Caco-2 (cell line): ENCODE measurements around the gene CD99L2. TPM values are rescaled to one million over a fixed set of nuclear protein-coding genes. Genes with fewer than 3 reads are reported as not detected.

Experiments
- BruUV-seq: library from RNA; stranded (reverse); fragments of 400-500 nt; replicated peaks from 2 replicates; lab custom pipeline; 2021; lab: Mats Ljungman, UMichigan
- CTCF ChIA-PET: fragments of 300-600 bp; sonication (Branson Sonifier 250); formaldehyde crosslinking; loops from one replicate; lab custom pipeline; 2022; ENCODE audit warnings: antibody characterized with exemption; lab: Charles Lee
- POLR2A ChIA-PET: fragments of 300-600 bp; sonication (Branson Sonifier 250); formaldehyde crosslinking; loops from one replicate; lab custom pipeline; 2022; ENCODE audit warnings: antibody characterized with exemption; lab: Charles Lee
- DNase-seq, 2 experiments: peaks; one replicate each; pipeline versions ENCODE4 v3.0.0 to v3.0.0-alpha.2; 2020 to 2022
- H3K27me3 ChIP-seq: replicated peaks from 2 replicates; pipeline ENCODE4 v1.6.0; 2011; ENCODE audit warnings: low read length; ENCODE audit not compliant: control insufficient read depth, insufficient read depth
- H3K36me3 ChIP-seq: 2 replicates; pipeline ENCODE4 v1.5.1; 2011; ENCODE audit warnings: low read length; ENCODE audit not compliant: control insufficient read depth, insufficient read depth
- H3K4me1 ChIP-seq: fragments of 250-450 bp; sonication (Bioruptor Pico); 2 replicates; pipeline ENCODE4 v1.5.1; 2020; ENCODE audit warnings: mild to moderate bottlenecking
- H3K4me3 ChIP-seq: 2 replicates; pipeline ENCODE4 v1.5.1; 2011; ENCODE audit warnings: low read depth, mild to moderate bottlenecking, control low read depth, low read length
- H3K9me3 ChIP-seq: fragments of 250-450 bp; sonication (Bioruptor Pico); 2 replicates; pipeline ENCODE4 v1.5.1; 2020; ENCODE audit warnings: mild to moderate bottlenecking, moderate library complexity
- H3K27ac Mint-ChIP-seq: one replicate; pipeline ENCODE4 v1.8.0; 2022; ENCODE audit warnings: mixed read lengths; ENCODE audit not compliant: unreplicated experiment
- H3K27me3 Mint-ChIP-seq: one replicate; pipeline ENCODE4 v1.8.0; 2022; ENCODE audit warnings: mixed read lengths; ENCODE audit not compliant: insufficient read depth, unreplicated experiment
- H3K36me3 Mint-ChIP-seq: one replicate; pipeline ENCODE4 v1.8.0; 2022; ENCODE audit warnings: mild to moderate bottlenecking, mixed read lengths; ENCODE audit not compliant: insufficient read depth, unreplicated experiment
- H3K4me1 Mint-ChIP-seq: one replicate; pipeline ENCODE4 v1.8.0; 2022; ENCODE audit warnings: low read depth, mixed read lengths; ENCODE audit not compliant: unreplicated experiment
- H3K4me3 Mint-ChIP-seq: one replicate; pipeline ENCODE4 v1.8.0; 2022; ENCODE audit warnings: mild to moderate bottlenecking, moderate library complexity, mixed read lengths; ENCODE audit not compliant: unreplicated experiment
- H3K9me3 Mint-ChIP-seq: one replicate; pipeline ENCODE4 v1.8.0; 2022; ENCODE audit warnings: mixed read lengths; ENCODE audit not compliant: unreplicated experiment
- intact Hi-C: fragments of 100-400 bp; cut with micrococcal nuclease; formaldehyde crosslinking; loops from one replicate; pipeline ENCODE4 v1.10.0; 2022; ENCODE audit not compliant: unreplicated experiment
- total RNA-seq: library from RNA; stranded (reverse); gene quantifications from 2 replicates; pipeline ENCODE4 v1.2.3, GENCODE V29; 2022
- TF ChIP-seq, protein P1 (sequence below), 2 experiments: fragments of 200-600 bp in 1 of 2; IDR thresholded peaks; 1 replicate in 1 of 2; 2 replicates in 1 of 2; pipeline versions ENCODE4 v1.5.1 to v1.8.0; 2011 to 2022; ENCODE audit warnings: antibody characterized with exemption in 1 of 2, control low read depth in 1 of 2, inconsistent platforms in 1 of 2, low read depth in 1 of 2, low read length in 1 of 2, mild to moderate bottlenecking in 1 of 2, moderate library complexity in 1 of 2; ENCODE audit not compliant: insufficient read depth in 1 of 2, severe bottlenecking in 1 of 2, unreplicated experiment in 1 of 2

The CD99L2 gene
- total RNA-seq, 1 experiment from 2014 or later, result 8.6 TPM

DNA sequence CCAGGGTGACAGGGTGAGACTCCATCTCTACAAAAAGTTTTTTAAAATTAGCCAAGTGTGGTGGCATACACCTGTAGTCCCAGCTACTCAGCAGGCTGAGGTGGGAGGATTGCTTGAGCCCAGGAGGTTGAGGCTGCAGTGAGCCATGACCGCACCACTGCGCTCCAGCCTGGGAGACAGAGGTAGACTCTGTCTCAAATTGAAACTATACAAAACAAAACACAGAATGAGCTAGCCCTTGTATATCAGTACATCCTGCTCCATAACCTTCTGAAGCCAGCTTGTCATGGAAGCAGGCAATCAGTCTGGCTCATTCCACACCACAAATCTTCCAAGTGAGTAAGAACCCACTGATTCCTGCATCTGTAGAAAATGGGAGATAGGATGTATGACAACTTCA lies 49.0 kb downstream of the CD99L2 start:
- DNase-seq, result no peak
- Histone ChIP-seq H3K9me3 (no peaks in the 10 kb centered on the region), H3K36me3 (no peaks in the 10 kb centered on the region), H3K4me3 (no peak overlapping the region), H3K27me3 (no peaks in the 10 kb centered on the region), H3K4me1 (no peaks in the 10 kb centered on the region)
- Mint-ChIP-seq H3K27ac (no peak overlapping the region), H3K9me3 (no peaks in the 10 kb centered on the region), H3K27me3 (no peaks in the 10 kb centered on the region), H3K4me1 (peaks cover 7% of the 10 kb centered on the region), H3K36me3 (no peaks in the 10 kb centered on the region), H3K4me3 (no peak overlapping the region)
- BruUV-seq, result no TSS peak
- CTCF ChIA-PET, result no interaction called here
- TF ChIP-seq, protein P1, sequence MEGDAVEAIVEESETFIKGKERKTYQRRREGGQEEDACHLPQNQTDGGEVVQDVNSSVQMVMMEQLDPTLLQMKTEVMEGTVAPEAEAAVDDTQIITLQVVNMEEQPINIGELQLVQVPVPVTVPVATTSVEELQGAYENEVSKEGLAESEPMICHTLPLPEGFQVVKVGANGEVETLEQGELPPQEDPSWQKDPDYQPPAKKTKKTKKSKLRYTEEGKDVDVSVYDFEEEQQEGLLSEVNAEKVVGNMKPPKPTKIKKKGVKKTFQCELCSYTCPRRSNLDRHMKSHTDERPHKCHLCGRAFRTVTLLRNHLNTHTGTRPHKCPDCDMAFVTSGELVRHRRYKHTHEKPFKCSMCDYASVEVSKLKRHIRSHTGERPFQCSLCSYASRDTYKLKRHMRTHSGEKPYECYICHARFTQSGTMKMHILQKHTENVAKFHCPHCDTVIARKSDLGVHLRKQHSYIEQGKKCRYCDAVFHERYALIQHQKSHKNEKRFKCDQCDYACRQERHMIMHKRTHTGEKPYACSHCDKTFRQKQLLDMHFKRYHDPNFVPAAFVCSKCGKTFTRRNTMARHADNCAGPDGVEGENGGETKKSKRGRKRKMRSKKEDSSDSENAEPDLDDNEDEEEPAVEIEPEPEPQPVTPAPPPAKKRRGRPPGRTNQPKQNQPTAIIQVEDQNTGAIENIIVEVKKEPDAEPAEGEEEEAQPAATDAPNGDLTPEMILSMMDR (IDR thresholded peaks at IDR 0.05; ENCODE audit: insufficient read depth in 1 of 2, low read depth in 1 of 2, low read length in 1 of 2, severe bottlenecking in 1 of 2, unreplicated experiment in 1 of 2), result no peak
- POLR2A ChIA-PET, result no interaction called here
- intact Hi-C loops, result no loop called here

DNA sequence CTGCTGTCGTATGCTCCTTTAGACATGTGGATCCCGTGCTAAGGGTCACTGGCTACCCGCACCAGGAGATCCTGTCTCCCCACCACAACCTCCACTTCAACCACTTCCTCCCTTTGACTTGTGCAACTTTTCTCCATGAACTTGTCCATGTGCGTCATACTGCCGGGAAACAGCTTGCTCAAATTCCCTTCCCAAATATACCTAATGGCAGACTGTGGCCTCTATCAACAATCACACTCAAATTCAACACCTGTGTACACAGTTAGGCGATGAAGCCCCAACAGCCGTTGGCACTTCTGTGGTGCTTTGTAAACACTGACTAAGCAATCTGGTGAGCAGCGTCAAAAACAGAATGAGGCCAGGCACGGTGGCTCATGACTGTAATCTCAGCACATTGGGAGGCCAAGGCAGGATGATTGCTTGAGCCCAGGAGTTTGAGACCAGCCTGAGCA lies 49.5 kb downstream of the CD99L2 start:
- H3K36me3 ChIP-seq, result no peaks in the 10 kb centered on the region
- Mint-ChIP-seq H3K27ac (no peak overlapping the region), H3K9me3 (no peaks in the 10 kb centered on the region), H3K4me3 (no peak overlapping the region), H3K36me3 (no peaks in the 10 kb centered on the region), H3K27me3 (no peaks in the 10 kb centered on the region), H3K4me1 (peaks cover 7% of the 10 kb centered on the region)
- ChIA-PET POLR2A (no interaction called here), CTCF (no interaction called here)
- intact Hi-C loops, result no loop called here
- no peaks in the 10 kb centered on the region for H3K27me3 ChIP-seq
- no peaks in the 10 kb centered on the region for H3K4me1 ChIP-seq
- no peak for DNase-seq
- BruUV-seq, result no TSS peak
- H3K4me3 ChIP-seq, result no peak overlapping the region
- H3K9me3 ChIP-seq, result no peaks in the 10 kb centered on the region
- TF ChIP-seq, protein P1 (IDR thresholded peaks at IDR 0.05; ENCODE audit: insufficient read depth in 1 of 2, low read depth in 1 of 2, low read length in 1 of 2, severe bottlenecking in 1 of 2, unreplicated experiment in 1 of 2), result no peak

DNA sequence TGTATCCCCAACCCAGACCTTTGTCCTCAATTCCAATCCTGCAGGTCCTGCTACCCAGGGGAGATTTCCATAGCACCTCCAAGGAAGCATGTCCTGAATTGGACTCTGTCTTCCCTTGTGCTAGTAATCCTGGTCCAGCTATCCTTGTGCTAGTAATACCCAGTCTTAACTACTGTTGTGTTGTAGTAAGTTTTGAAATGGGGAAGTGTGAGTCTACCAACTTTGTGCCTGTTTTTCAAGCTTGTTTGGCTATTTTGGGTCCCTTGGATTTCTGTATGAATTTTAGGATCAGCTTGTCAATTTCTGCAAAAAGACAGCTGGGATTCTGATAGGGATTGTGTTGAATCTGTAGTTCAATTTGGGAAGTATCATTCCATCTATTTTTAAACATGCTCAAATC lies 51.4 kb downstream of the CD99L2 start:
- intact Hi-C loops, result no loop called here
- no peaks in the 10 kb centered on the region for H3K9me3 Mint-ChIP-seq
- H3K27me3 Mint-ChIP-seq, result no peaks in the 10 kb centered on the region
- no peak for DNase-seq
- H3K36me3 ChIP-seq, result no peaks in the 10 kb centered on the region
- no peaks in the 10 kb centered on the region for H3K9me3 ChIP-seq
- TF ChIP-seq, protein P1 (IDR thresholded peaks at IDR 0.05; ENCODE audit: insufficient read depth in 1 of 2, low read depth in 1 of 2, low read length in 1 of 2, severe bottlenecking in 1 of 2, unreplicated experiment in 1 of 2), result no peak
- no TSS peak for BruUV-seq
- peaks cover 7% of the 10 kb centered on the region for H3K4me1 Mint-ChIP-seq
- H3K27me3 ChIP-seq, result no peaks in the 10 kb centered on the region
- no peak overlapping the region for H3K27ac Mint-ChIP-seq
- ChIA-PET POLR2A (no interaction called here), CTCF (no interaction called here)
- H3K4me3 Mint-ChIP-seq, result no peak overlapping the region
- H3K36me3 Mint-ChIP-seq, result no peaks in the 10 kb centered on the region
- H3K4me3 ChIP-seq, result no peak overlapping the region
- no peaks in the 10 kb centered on the region for H3K4me1 ChIP-seq
